ENCODE results near the gene PTPRN2. TPM values are rescaled to one million over a fixed set of nuclear protein-coding genes. Genes with fewer than 3 reads are reported as not detected.

PTPRN2 gene
- total and polyA plus RNA-seq, 3 experiments from 2014 or later: 0.33 to 1.2 (median 0.42) TPM

GRCh38 chr7:157856873-157857577, 730.6 kb downstream of the PTPRN2 start:
- CTCF ChIA-PET: no interaction called here
- H3K36me3 Mint-ChIP-seq: no peaks in the 10 kb centered on the region
- DNase-seq: no peak
- no peak overlapping the region for H3K27ac Mint-ChIP-seq
- no peak overlapping the region for H3K4me3 ChIP-seq (ENCODE audit: low read length)
- no peaks in the 10 kb centered on the region for H3K36me3 ChIP-seq (ENCODE audit: insufficient read depth, low read length)
- no peak overlapping the region for H3K4me3 Mint-ChIP-seq
- H3K27ac ChIP-seq (ENCODE audit: low read depth, low read length): no peak overlapping the region
- no peaks in the 10 kb centered on the region for H3K9me3 Mint-ChIP-seq
- H3K9me3 ChIP-seq (ENCODE audit: low read length): no peaks in the 10 kb centered on the region
- H3K4me1 ChIP-seq (ENCODE audit: insufficient read depth, low read length): no peaks in the 10 kb centered on the region
- H3K4me1 Mint-ChIP-seq: peaks cover 0 to 5% (median 1%) of the 10 kb centered on the region in 3 donors
- POLR2A ChIA-PET: no interaction called here
- H3K27me3 ChIP-seq (ENCODE audit: insufficient read depth, low read length, poor library complexity, severe bottlenecking): no peaks in the 10 kb centered on the region
- no peaks in the 10 kb centered on the region for H3K27me3 Mint-ChIP-seq

GRCh38 chr7:157855452-157856213, 732.0 kb downstream of the PTPRN2 start:
- Mint-ChIP-seq H3K9me3 (no peaks in the 10 kb centered on the region), H3K4me1 (peaks cover 5 to 13% (median 10%) of the 10 kb centered on the region in 3 donors), H3K36me3 (no peaks in the 10 kb centered on the region), H3K4me3 (no peak overlapping the region), H3K27me3 (peaks cover 0 to 1% of the 10 kb centered on the region in 2 donors), H3K27ac (no peak overlapping the region)
- Histone ChIP-seq H3K27me3 (ENCODE audit: insufficient read depth, low read length, poor library complexity, severe bottlenecking) (no peaks in the 10 kb centered on the region), H3K4me3 (ENCODE audit: low read length) (no peak overlapping the region), H3K9me3 (ENCODE audit: low read length) (no peaks in the 10 kb centered on the region), H3K4me1 (ENCODE audit: insufficient read depth, low read length) (peaks cover 10% of the 10 kb centered on the region), H3K36me3 (ENCODE audit: insufficient read depth, low read length) (no peaks in the 10 kb centered on the region), H3K27ac (ENCODE audit: low read depth, low read length) (no peak overlapping the region)
- CTCF ChIA-PET: no interaction called here
- POLR2A ChIA-PET: no interaction called here
- no peak for DNase-seq

- CTCF ChIA-PET: no interaction called here
- no peaks in the 10 kb centered on the region for H3K9me3 Mint-ChIP-seq
- H3K27me3 Mint-ChIP-seq: peaks cover 0 to 3% of the 10 kb centered on the region in 2 donors
These were observed 732.6 kb downstream of the PTPRN2 start for GRCh38 chr7:157855016-157855415.

GRCh38 chr7:157854066-157854891, 733.3 kb downstream of the PTPRN2 start:
- H3K27me3 ChIP-seq (ENCODE audit: insufficient read depth, low read length, poor library complexity, severe bottlenecking): no peaks in the 10 kb centered on the region
- no peaks in the 10 kb centered on the region for H3K9me3 ChIP-seq (ENCODE audit: low read length)
- H3K27ac Mint-ChIP-seq: no peak overlapping the region
- H3K27me3 Mint-ChIP-seq: peaks cover 0 to 8% of the 10 kb centered on the region in 2 donors
- POLR2A ChIA-PET: interaction anchor here (0.6 kb wide), 1 partner anchor 478 kb away, joined by 3 read pairs; no protein-coding TSS in a partner anchor
- no peak overlapping the region for H3K4me3 ChIP-seq (ENCODE audit: low read length)
- H3K4me1 ChIP-seq (ENCODE audit: insufficient read depth, low read length): peaks cover 10% of the 10 kb centered on the region
- no peak overlapping the region for H3K27ac ChIP-seq (ENCODE audit: low read depth, low read length)
- H3K36me3 ChIP-seq (ENCODE audit: insufficient read depth, low read length): no peaks in the 10 kb centered on the region
- H3K9me3 Mint-ChIP-seq: no peaks in the 10 kb centered on the region
- CTCF ChIA-PET: no interaction called here
- no peaks in the 10 kb centered on the region for H3K36me3 Mint-ChIP-seq
- DNase-seq: no peak
- peaks cover 5 to 13% (median 10%) of the 10 kb centered on the region in 3 donors for H3K4me1 Mint-ChIP-seq
- H3K4me3 Mint-ChIP-seq: no peak overlapping the region

More at GRCh38 chr7:157855016-157855415, 732.6 kb downstream of the PTPRN2 start:
- no peak for DNase-seq
- Mint-ChIP-seq H3K4me1 (peaks cover 5 to 13% (median 10%) of the 10 kb centered on the region in 3 donors), H3K36me3 (no peaks in the 10 kb centered on the region), H3K4me3 (no peak overlapping the region), H3K27ac (no peak overlapping the region)
- POLR2A ChIA-PET: no interaction called here
- no peak overlapping the region for H3K4me3 ChIP-seq (ENCODE audit: low read length)
- no peaks in the 10 kb centered on the region for H3K27me3 ChIP-seq (ENCODE audit: insufficient read depth, low read length, poor library complexity, severe bottlenecking)
- H3K36me3 ChIP-seq (ENCODE audit: insufficient read depth, low read length): no peaks in the 10 kb centered on the region
- H3K27ac ChIP-seq (ENCODE audit: low read depth, low read length): no peak overlapping the region
- H3K9me3 ChIP-seq (ENCODE audit: low read length): no peaks in the 10 kb centered on the region
- H3K4me1 ChIP-seq (ENCODE audit: insufficient read depth, low read length): peaks cover 10% of the 10 kb centered on the region

- peaks cover 10% of the 10 kb centered on the region for H3K4me1 ChIP-seq (ENCODE audit: insufficient read depth, low read length)
- H3K9me3 ChIP-seq (ENCODE audit: low read length): no peaks in the 10 kb centered on the region
- POLR2A ChIA-PET: no interaction called here
- no peak overlapping the region for H3K27ac ChIP-seq (ENCODE audit: low read depth, low read length)
- H3K9me3 Mint-ChIP-seq: no peaks in the 10 kb centered on the region
- H3K4me1 Mint-ChIP-seq: peaks cover 5 to 13% (median 10%) of the 10 kb centered on the region in 3 donors
- H3K4me3 Mint-ChIP-seq: no peak overlapping the region
- H3K36me3 Mint-ChIP-seq: no peaks in the 10 kb centered on the region
- H3K27me3 Mint-ChIP-seq: peaks cover 3 to 8% of the 10 kb centered on the region in 2 donors
- CTCF ChIA-PET: no interaction called here
- H3K27ac Mint-ChIP-seq: no peak overlapping the region
- H3K27me3 ChIP-seq (ENCODE audit: insufficient read depth, low read length, poor library complexity, severe bottlenecking): no peaks in the 10 kb centered on the region
- no peaks in the 10 kb centered on the region for H3K36me3 ChIP-seq (ENCODE audit: insufficient read depth, low read length)
- no peak for DNase-seq
- no peak overlapping the region for H3K4me3 ChIP-seq (ENCODE audit: low read length)
These were observed 733.9 kb downstream of the PTPRN2 start for GRCh38 chr7:157853789-157854065.

GRCh38 chr7:157853076-157853788, 734.4 kb downstream of the PTPRN2 start:
- H3K27me3 Mint-ChIP-seq: peaks cover 3 to 8% of the 10 kb centered on the region in 2 donors
- no peak overlapping the region for H3K4me3 ChIP-seq (ENCODE audit: low read length)
- H3K36me3 Mint-ChIP-seq: no peaks in the 10 kb centered on the region
- peaks cover 5 to 13% (median 10%) of the 10 kb centered on the region in 3 donors for H3K4me1 Mint-ChIP-seq
- no peaks in the 10 kb centered on the region for H3K36me3 ChIP-seq (ENCODE audit: insufficient read depth, low read length)
- H3K4me1 ChIP-seq (ENCODE audit: insufficient read depth, low read length): peaks cover 10% of the 10 kb centered on the region
- no peak overlapping the region for H3K4me3 Mint-ChIP-seq
- ChIA-PET POLR2A (no interaction called here), CTCF (no interaction called here)
- H3K27me3 ChIP-seq (ENCODE audit: insufficient read depth, low read length, poor library complexity, severe bottlenecking): no peaks in the 10 kb centered on the region
- no peak overlapping the region for H3K27ac ChIP-seq (ENCODE audit: low read depth, low read length)
- DNase-seq: no peak
- H3K9me3 Mint-ChIP-seq: no peaks in the 10 kb centered on the region
- H3K9me3 ChIP-seq (ENCODE audit: low read length): no peaks in the 10 kb centered on the region
- H3K27ac Mint-ChIP-seq: no peak overlapping the region

- POLR2A ChIA-PET: no interaction called here
- peaks cover 3 to 8% of the 10 kb centered on the region in 2 donors for H3K27me3 Mint-ChIP-seq
- H3K9me3 ChIP-seq (ENCODE audit: low read length): no peaks in the 10 kb centered on the region
- peaks cover 5 to 13% (median 10%) of the 10 kb centered on the region in 3 donors for H3K4me1 Mint-ChIP-seq
- H3K27ac Mint-ChIP-seq: peak overlapping the region in 6 of 8 donors; percentile 44 to 92 (median 76)
- H3K36me3 ChIP-seq (ENCODE audit: insufficient read depth, low read length): no peaks in the 10 kb centered on the region
- H3K4me3 Mint-ChIP-seq: peak overlapping the region in 6 of 7 donors; percentile 68 to 79 (median 73)
- no peaks in the 10 kb centered on the region for H3K9me3 Mint-ChIP-seq
- no peaks in the 10 kb centered on the region for H3K36me3 Mint-ChIP-seq
- DNase-seq: peak in 2 of 5 donors; percentile 42 to 70
- H3K4me3 ChIP-seq (ENCODE audit: low read length): peak overlapping the region; percentile 54
- peaks cover 10% of the 10 kb centered on the region for H3K4me1 ChIP-seq (ENCODE audit: insufficient read depth, low read length)
- H3K27ac ChIP-seq (ENCODE audit: low read depth, low read length): no peak overlapping the region
- CTCF ChIA-PET: no interaction called here
- H3K27me3 ChIP-seq (ENCODE audit: insufficient read depth, low read length, poor library complexity, severe bottlenecking): no peaks in the 10 kb centered on the region
These were observed 736.0 kb downstream of the PTPRN2 start for GRCh38 chr7:157851501-157852067.

Measured in CD8-positive, alpha-beta memory T cell (primary cell).